ENCODE measurements around the gene IRF8.
"Not testable (repeated sequence)": the region's sequence is repeated elsewhere in the genome, so short reads cannot be mapped to it uniquely, and the experiment has no call there.

IRF8 gene

DNA sequence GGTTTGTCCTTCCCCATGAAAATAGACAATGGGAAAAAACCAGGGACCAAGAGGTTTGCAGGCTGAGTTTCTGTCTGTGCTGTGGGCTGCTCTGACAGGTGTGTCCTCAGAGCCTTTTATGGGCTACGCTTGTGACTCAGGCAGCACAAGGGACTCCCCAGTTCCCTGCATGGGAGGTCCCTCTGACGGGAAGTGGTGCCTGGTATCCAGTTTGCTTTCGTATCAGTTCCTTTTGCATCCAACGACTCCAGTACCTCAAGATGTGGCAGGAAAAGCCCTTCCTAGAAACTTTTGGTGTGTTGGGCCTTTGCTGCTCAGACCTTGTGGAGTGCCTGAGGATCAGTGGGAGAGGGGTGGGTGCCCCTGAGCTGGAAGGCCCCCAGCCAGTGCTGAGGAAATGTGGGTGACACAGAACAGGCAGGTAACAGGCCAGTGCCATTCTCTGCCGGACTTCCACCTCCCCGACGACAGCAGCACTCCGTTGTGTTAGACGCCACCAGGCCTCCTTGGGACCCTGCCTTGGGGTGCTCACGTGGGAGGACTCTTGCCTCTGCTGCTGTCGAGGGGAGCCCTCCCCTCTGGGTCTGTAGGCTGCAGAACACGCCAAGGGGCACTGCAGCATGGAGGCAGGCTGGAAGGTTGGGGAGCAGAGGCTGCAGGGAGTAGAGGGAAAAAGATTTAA, 38.4 kb upstream of the IRF8 start:
- Mint-ChIP-seq H3K27me3 (peaks cover 18% of the 10 kb centered on the region), H3K4me1 (ENCODE audit: low read depth) (peaks cover 22% of the 10 kb centered on the region), H3K9me3 (no peaks in the 10 kb centered on the region), H3K27ac (peak overlapping the region; percentile 27), H3K4me3 (no peak overlapping the region), H3K36me3 (ENCODE audit: low read depth) (no peaks in the 10 kb centered on the region)
- DNase-seq: peak; percentile 29

DNA sequence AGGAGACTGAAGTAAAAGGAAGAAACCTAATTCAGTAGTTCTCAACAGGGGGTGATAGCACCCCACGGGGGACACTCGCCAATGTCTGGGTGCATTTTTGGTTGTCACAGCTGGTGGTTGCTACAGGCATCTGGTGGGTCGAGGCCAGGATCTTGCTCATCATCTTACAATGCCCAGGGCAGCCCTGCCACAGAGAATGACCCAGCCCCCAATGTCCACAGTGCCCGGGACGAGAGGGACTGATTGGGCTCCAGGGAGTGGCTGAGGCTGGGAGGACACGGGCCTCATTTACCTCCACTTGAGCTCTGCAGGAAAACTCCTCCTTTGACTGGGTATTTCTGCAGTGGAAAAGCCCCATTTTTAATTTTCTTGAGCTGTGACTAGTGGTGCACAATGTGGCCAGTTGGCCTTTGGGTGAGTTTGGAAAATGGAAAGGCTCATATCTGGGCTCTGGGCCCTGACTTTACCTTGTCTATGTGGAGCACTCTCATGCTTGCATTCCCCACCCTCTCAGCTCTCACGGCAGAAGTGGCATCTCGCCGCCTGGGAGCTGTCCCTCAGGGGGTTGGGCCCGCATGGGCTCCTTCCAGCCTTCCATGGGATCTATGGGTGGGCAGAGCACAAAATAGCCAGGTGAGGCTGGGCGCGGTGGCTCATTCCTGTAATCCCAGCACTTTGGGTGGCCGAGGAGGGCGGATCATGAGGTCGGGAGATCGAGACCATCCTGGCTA, 37.7 kb upstream of the IRF8 start:
- H3K36me3 Mint-ChIP-seq (ENCODE audit: low read depth): no peaks in the 10 kb centered on the region
- peak overlapping the region; percentile 27 for H3K27ac Mint-ChIP-seq
- peaks cover 12% of the 10 kb centered on the region for H3K27me3 Mint-ChIP-seq
- H3K4me3 Mint-ChIP-seq: no peak overlapping the region
- DNase-seq: peak; percentile 16
- H3K9me3 Mint-ChIP-seq: no peaks in the 10 kb centered on the region
- H3K4me1 Mint-ChIP-seq (ENCODE audit: low read depth): peaks cover 16% of the 10 kb centered on the region

DNA sequence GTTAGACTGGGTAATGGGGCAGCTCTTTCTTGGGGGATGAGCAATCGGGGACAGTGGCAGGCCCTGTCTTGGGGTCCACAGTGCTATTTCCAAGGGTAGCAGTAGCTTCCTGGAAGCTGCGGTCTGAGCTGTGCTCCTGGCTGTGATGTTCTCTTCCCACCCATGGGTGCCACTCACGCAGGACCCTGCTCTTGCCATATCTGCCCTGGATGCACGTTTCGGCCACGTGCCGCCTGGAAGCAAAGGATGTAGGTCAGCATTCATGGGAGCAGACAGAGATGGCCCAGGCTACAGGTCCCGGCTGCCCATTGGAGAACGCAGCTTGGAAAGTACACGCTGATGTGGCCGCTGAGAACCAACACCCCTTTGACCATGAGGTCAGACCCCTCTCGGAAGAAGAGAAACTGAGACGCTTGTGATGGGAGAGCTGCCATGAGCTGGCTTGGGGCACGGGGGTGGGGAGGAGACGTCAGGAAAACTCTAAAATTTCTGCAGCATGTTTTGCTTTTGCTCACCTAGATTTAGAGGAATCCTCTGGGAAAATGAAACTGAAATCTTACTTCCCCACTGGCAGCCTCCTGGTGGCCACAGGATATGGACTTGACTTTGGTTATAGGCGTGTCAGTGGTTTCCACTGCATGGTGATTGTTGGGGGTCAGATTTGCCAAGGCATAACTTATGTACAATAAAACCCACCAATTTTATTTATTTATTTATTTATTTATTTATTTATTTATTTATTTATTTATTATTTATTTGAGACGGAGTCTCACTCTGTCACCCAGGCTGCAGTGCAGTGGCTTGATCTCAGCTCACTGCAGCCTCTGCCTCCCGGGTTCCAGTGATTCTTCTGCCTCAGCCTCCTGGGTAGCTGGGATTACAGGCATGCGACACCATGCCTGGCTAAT, 36.2 kb upstream of the IRF8 start:
- Mint-ChIP-seq H3K4me3 (no peak overlapping the region), H3K27me3 (peaks cover 14% of the 10 kb centered on the region), H3K36me3 (ENCODE audit: low read depth) (no peaks in the 10 kb centered on the region), H3K9me3 (no peaks in the 10 kb centered on the region), H3K4me1 (ENCODE audit: low read depth) (peaks cover 9% of the 10 kb centered on the region), H3K27ac (no peak overlapping the region)
- peak; percentile 25 for DNase-seq

DNA sequence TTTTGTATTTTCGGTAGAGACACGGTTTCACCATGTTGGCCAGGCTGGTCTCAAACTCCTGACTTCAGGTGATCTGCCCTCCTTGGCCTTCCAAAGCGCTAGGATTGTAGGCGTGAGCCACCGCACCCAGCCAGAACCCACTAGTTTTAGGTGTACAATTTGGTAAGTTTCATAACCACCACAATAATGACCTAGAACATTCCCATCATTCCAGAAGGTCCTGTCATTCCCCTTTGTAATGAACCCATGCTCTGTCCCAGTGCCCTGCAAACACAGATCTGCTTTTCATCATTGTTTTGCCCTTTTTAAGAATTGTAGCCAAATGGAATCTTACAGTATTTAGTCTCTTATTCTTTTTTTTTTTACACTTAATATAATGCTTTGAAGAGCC, 35.6 kb upstream of the IRF8 start:
- Mint-ChIP-seq H3K27ac (no peak overlapping the region), H3K4me1 (ENCODE audit: low read depth) (peaks cover 9% of the 10 kb centered on the region), H3K9me3 (no peaks in the 10 kb centered on the region), H3K36me3 (ENCODE audit: low read depth) (no peaks in the 10 kb centered on the region), H3K4me3 (no peak overlapping the region), H3K27me3 (peaks cover 17% of the 10 kb centered on the region)
- DNase-seq: no peak

DNA sequence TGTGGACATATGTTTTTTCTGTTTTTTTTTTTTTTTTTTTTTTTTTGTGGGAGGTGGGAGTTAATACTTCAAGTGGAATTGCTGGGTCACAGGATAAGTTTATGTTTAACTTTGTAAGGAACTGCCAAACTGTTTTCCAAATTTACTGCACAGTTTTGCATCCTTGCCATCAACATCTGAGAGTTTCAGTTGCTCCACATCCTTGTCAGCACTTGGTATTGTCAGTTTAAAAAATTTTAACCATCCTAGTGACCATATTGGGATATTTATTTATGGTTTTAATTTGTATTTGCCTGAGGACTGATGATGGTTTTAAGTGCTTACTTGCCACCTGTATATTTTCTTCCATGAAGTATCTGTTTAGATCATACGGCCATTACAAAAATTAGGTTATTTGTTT, 34.0 kb upstream of the IRF8 start:
- Mint-ChIP-seq H3K4me1 (ENCODE audit: low read depth) (peaks cover 24% of the 10 kb centered on the region), H3K27ac (no peak overlapping the region), H3K27me3 (peaks cover 16% of the 10 kb centered on the region), H3K4me3 (no peak overlapping the region), H3K36me3 (ENCODE audit: low read depth) (no peaks in the 10 kb centered on the region), H3K9me3 (no peaks in the 10 kb centered on the region)
- no peak for DNase-seq

DNA sequence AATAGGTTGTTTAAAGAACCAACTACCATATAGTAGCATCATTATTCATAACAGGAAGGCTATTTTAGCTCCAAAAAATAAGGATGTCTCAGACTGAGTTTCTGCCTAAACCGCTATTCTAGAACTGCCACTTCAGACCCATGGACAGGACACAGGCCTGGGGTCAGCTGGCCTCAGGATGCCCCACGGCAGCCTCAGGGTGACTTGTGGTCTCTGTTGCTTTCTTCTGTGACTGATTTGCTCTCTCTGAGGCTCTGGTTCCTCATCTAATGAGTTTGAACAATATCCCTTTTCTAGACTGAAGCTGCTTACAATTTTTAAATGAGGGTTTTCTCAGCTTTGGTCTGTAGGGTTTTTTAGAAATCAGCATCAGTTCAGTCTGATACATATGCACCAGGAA, 31.8 kb upstream of the IRF8 start:
- no peak overlapping the region for H3K4me3 Mint-ChIP-seq
- no peaks in the 10 kb centered on the region for H3K36me3 Mint-ChIP-seq (ENCODE audit: low read depth)
- no peak for DNase-seq
- H3K9me3 Mint-ChIP-seq: no peaks in the 10 kb centered on the region
- H3K27ac Mint-ChIP-seq: no peak overlapping the region
- peaks cover 18% of the 10 kb centered on the region for H3K27me3 Mint-ChIP-seq
- H3K4me1 Mint-ChIP-seq (ENCODE audit: low read depth): peaks cover 32% of the 10 kb centered on the region

DNA sequence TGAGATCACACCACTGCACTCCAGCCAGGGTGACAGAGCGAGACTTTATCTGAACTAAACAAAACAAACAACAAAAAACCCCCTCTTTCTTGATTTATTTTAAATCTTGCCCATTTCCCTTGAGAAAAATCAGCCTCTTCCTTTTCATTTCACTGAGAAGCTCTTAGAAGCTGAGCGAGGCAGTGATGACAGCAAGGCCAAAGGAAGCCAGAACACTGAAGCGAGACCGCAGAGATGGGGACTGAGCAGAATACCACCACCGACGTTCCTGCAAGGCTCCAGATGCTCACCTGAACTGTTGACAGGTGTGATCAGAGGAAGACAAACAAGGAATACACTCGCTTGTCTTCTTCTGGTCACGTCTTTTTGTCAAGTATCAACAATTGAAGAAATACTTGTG, 30.5 kb upstream of the IRF8 start:
- Mint-ChIP-seq H3K27ac (no peak overlapping the region), H3K4me1 (ENCODE audit: low read depth) (peaks cover 32% of the 10 kb centered on the region), H3K4me3 (no peak overlapping the region), H3K36me3 (ENCODE audit: low read depth) (no peaks in the 10 kb centered on the region), H3K27me3 (peaks cover 21% of the 10 kb centered on the region), H3K9me3 (no peaks in the 10 kb centered on the region)
- DNase-seq: no peak

DNA sequence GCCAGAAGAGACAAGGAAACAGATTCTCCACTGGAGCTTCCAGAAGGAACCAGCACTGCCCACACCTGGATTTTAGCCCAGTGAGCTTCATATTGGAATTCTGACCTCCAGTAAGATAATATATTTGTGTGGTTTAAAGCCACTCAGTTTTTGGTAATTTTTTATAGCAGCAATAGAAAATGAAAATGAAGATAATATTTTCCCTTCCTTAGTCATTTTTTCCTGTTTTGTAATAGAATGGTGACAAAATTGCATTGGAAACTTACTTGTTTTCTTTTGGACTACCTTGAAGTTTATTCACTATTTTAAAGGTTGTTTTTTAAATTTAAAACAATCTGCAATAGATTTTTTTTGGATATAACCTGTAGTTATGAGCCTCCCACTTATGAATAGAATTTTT, 29.8 kb upstream of the IRF8 start:
- no peak for DNase-seq
- Mint-ChIP-seq H3K4me1 (ENCODE audit: low read depth) (peaks cover 32% of the 10 kb centered on the region), H3K4me3 (no peak overlapping the region), H3K27me3 (peaks cover 25% of the 10 kb centered on the region), H3K9me3 (no peaks in the 10 kb centered on the region), H3K27ac (peak overlapping the region; percentile 14), H3K36me3 (ENCODE audit: low read depth) (no peaks in the 10 kb centered on the region)

DNA sequence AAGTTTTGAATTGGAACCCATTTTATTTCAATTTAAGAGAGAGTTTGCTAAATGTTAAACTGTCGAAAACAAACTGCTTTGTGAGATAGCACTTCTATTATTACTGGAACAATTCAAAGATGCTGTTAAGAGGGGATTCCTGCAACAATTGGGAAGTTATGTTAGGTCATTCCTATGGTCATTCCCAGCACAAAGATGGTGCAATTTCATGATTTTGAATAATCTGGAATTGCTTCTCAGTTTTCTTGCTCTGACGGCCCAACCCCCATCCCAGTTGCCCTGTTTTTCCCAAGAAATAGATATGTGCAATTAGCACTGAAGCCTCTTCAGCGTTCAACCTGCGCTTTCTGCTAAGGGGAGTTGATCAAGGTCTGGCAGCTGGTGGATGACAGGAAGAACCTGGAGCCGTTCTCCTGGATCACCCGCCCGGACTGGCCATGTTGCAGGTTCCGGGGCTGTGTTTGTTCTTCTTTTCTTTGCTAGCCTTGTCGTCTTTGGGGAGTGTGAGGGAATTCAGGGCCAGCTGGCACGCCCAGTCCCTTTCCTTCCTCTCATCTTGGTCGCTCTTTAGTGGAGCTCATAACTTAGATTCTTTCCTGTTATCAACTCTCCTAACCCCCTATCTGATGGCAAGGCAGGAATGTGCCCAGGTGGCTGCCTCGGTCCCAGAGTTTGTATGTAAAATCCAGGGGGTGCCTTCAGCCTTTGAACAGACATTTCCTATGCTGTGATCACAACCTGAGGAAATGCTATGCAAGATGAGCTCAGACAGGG, 29.0 kb upstream of the IRF8 start:
- H3K9me3 Mint-ChIP-seq: no peaks in the 10 kb centered on the region
- H3K4me1 Mint-ChIP-seq (ENCODE audit: low read depth): peaks cover 32% of the 10 kb centered on the region
- no peak for DNase-seq
- H3K4me3 Mint-ChIP-seq: no peak overlapping the region
- H3K27me3 Mint-ChIP-seq: peaks cover 29% of the 10 kb centered on the region
- peak overlapping the region; percentile 71 for H3K27ac Mint-ChIP-seq
- H3K36me3 Mint-ChIP-seq (ENCODE audit: low read depth): no peaks in the 10 kb centered on the region

DNA sequence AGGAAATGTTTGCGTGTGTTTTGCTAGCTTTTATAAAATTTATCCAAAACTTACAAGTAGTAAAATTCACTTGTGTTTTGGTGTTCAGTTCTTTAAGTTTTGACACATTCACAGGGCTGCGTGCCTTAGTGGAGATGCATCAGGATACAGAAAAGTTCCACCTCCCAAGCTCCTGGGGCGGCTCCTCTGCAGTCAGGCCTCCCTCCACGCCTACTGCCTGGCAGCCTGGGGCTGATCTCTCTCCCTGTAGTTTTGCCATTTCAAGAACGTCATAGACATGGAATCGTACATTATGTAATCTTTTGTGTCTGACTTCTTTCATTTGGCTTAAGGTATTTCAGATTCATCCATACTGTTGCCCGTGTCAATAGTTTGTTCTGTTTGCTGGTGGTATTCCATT, 27.2 kb upstream of the IRF8 start:
- Mint-ChIP-seq H3K4me3 (no peak overlapping the region), H3K4me1 (ENCODE audit: low read depth) (peaks cover 32% of the 10 kb centered on the region), H3K27ac (no peak overlapping the region), H3K9me3 (no peaks in the 10 kb centered on the region), H3K27me3 (peaks cover 42% of the 10 kb centered on the region), H3K36me3 (ENCODE audit: low read depth) (no peaks in the 10 kb centered on the region)
- DNase-seq: no peak

DNA sequence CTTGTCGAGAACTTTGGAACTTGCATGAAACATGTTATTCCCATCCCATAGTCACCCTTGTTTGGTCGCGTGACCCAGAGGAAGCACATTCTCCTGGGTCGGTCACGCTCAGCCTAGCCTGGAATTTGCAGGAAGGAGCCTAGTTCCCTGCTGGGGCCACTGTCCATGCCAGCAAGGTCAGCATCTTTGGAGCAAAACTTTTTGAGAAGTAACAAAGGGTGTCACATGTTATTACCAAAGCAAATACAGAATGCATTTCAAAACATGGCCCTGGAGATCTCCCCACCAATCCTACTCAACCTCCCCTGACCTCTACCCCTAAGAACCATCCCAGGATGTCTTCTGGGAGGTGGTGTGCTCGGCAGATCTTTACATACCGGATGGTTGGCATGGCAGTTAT, 26.2 kb upstream of the IRF8 start:
- H3K4me1 Mint-ChIP-seq (ENCODE audit: low read depth): peaks cover 32% of the 10 kb centered on the region

DNA sequence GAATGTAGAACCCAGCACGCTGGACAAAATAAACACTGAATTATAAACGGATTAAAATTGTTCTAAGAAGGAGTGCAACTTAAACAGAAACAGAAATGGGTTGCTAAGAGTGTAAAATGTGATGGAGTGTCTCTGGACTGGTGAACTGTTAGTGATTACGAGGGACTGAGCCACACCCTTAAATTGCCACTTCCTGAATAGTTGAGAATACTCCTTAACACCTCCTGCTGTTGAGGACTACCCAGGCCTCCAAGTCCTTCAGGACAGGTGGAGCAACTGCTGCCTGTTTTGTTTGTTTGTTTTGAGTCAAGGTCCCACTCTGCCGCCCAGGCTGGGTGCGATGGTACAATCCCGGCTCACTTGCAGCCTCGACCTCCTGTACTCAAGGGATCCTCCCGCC, 25.8 kb upstream of the IRF8 start:
- Mint-ChIP-seq H3K27ac (no peak overlapping the region), H3K4me3 (no peak overlapping the region), H3K9me3 (peaks cover 2% of the 10 kb centered on the region), H3K4me1 (ENCODE audit: low read depth) (peaks cover 32% of the 10 kb centered on the region), H3K27me3 (peaks cover 45% of the 10 kb centered on the region), H3K36me3 (ENCODE audit: low read depth) (no peaks in the 10 kb centered on the region)
- DNase-seq: no peak

More for the DNA sequence above, 26.2 kb upstream of the IRF8 start:
- Mint-ChIP-seq H3K27me3 (peaks cover 47% of the 10 kb centered on the region), H3K4me3 (no peak overlapping the region), H3K27ac (no peak overlapping the region), H3K9me3 (peaks cover under 1% of the 10 kb centered on the region), H3K36me3 (ENCODE audit: low read depth) (no peaks in the 10 kb centered on the region)
- no peak for DNase-seq

DNA sequence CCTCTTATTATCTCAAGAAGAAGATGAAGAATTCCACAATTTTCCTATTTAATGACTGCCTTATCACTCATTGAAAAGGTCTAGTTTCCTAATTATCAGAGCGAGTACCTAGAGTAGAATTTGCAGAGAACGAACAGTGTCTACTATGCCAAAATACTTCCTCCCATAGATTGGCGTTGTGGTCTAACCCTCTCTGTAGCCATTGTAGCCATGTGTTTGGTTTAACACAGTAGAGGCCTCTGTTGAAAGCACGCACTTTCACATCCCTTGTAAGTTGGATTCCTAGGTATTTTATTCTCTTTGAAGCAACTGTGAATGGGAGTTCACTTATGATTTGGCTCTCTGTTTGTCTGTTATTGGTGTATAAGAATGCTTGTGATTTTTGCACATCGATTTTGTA, 24.9 kb upstream of the IRF8 start:
- H3K4me1 Mint-ChIP-seq (ENCODE audit: low read depth): peaks cover 25% of the 10 kb centered on the region
- not testable (repeated sequence) for DNase-seq; H3K36me3 Mint-ChIP-seq (ENCODE audit: low read depth); H3K9me3 Mint-ChIP-seq; H3K4me3 Mint-ChIP-seq; H3K27ac Mint-ChIP-seq
- H3K27me3 Mint-ChIP-seq: peaks cover 50% of the 10 kb centered on the region

DNA sequence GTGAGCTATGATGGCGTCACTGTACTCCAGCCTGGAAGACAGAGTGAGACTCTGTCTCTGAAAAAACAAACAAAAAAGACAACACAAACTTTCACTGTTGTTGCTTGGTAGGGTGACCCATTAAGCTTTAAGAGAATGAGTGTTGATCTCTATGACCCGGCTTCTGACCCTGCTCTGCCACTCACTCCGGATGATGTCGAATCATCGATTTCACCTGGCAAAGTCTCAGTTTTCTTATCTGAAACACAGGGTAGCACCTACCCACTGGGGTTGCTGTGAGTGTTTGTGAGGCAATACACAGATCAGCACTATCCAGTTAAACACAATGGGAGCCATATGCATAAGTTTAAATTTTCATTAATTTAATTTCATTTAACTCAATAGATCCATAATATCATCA, 20.6 kb upstream of the IRF8 start:
- Mint-ChIP-seq H3K9me3 (peaks cover 2% of the 10 kb centered on the region), H3K27ac (no peak overlapping the region), H3K4me1 (ENCODE audit: low read depth) (peaks cover 36% of the 10 kb centered on the region), H3K4me3 (no peak overlapping the region), H3K27me3 (peaks cover 43% of the 10 kb centered on the region), H3K36me3 (ENCODE audit: low read depth) (no peaks in the 10 kb centered on the region)
- no peak for DNase-seq

All from activated T-cell treated with anti-CD3 and anti-CD28 coated beads, Interleukin-2, amount 50 U/mL, for 24 hours (primary cell).